GM19023 (cell line): ENCODE data around the gene ANK2.

Experiments
- ATAC-seq: cut with Tn5 transposase; IDR thresholded peaks from one replicate; pipeline ENCODE4 v1.9.1; 2021; ENCODE audit warnings: mild to moderate bottlenecking, moderate library complexity; ENCODE audit not compliant: unreplicated experiment

Gene ANK2

GRCh38 chr4:113049421-113050370 lies at the start of gene ANK2:
Gene ANK2 (plus strand): TSS chr4:113049653. CDS start chr4:113049729, 76 bp downstream.
- ATAC-seq = no peak

- no peak for ATAC-seq
These were observed 45.6 kb upstream of the ANK2 start for GRCh38 chr4:113003841-113004240.

GRCh38 chr4:113004655-113005054 lies 44.8 kb upstream of the ANK2 start:
- no peak for ATAC-seq

- ATAC-seq = no peak
These were observed 42.8 kb upstream of the ANK2 start for GRCh38 chr4:113006632-113007031.

GRCh38 chr4:113007151-113007550 lies 42.3 kb upstream of the ANK2 start:
- ATAC-seq = no peak

- ATAC-seq = no peak
These were observed 41.3 kb upstream of the ANK2 start for GRCh38 chr4:113008135-113008534.

- no peak for ATAC-seq
These were observed 40.7 kb upstream of the ANK2 start for GRCh38 chr4:113008716-113009115.

GRCh38 chr4:113009461-113009860 lies 40.0 kb upstream of the ANK2 start:
- no peak for ATAC-seq

- no peak for ATAC-seq
These were observed 37.2 kb upstream of the ANK2 start for GRCh38 chr4:113012122-113012725.

- ATAC-seq = no peak
These were observed 36.7 kb upstream of the ANK2 start for GRCh38 chr4:113012786-113013185.

- no peak for ATAC-seq
These were observed 35.7 kb upstream of the ANK2 start for GRCh38 chr4:113013751-113014150.

GRCh38 chr4:113016377-113016776 lies 33.1 kb upstream of the ANK2 start:
- no peak for ATAC-seq

- ATAC-seq = no peak
These were observed 28.5 kb upstream of the ANK2 start for GRCh38 chr4:113020966-113021365.

- no peak for ATAC-seq
These were observed 25.1 kb upstream of the ANK2 start for GRCh38 chr4:113024388-113024787.

- ATAC-seq = no peak
These were observed 24.0 kb upstream of the ANK2 start for GRCh38 chr4:113025416-113025815.

GRCh38 chr4:113026556-113026955 lies 22.9 kb upstream of the ANK2 start:
- no peak for ATAC-seq

- ATAC-seq = no peak
These were observed 21.4 kb upstream of the ANK2 start for GRCh38 chr4:113028074-113028473.

- ATAC-seq = no peak
These were observed 18.2 kb upstream of the ANK2 start for GRCh38 chr4:113031212-113031611.

GRCh38 chr4:113040793-113041192 lies 8.7 kb upstream of the ANK2 start:
- no peak for ATAC-seq

- ATAC-seq = no peak
These were observed 7.0 kb upstream of the ANK2 start for GRCh38 chr4:113042502-113042901.

- no peak for ATAC-seq
These were observed 5.9 kb upstream of the ANK2 start for GRCh38 chr4:113043591-113043990.

GRCh38 chr4:113050371-113050755 lies 910 bp downstream of the ANK2 start:
- no peak for ATAC-seq
